Liver (tissue), 9 donors: Measurements from ENCODE around the gene ACAD9. TPM values are rescaled to one million over a fixed set of nuclear protein-coding genes. Genes with fewer than 3 reads are reported as not detected.

Experiments
- DNase-seq: peaks from one replicate; pipeline ENCODE4 v3.0.0-alpha.2; 2017; ENCODE audit warnings: low spot score
- H3K27ac ChIP-seq, 2 donors: one replicate each; pipeline ENCODE4 v1.7.0; 2013; ENCODE audit warnings: inconsistent platforms in 2 of 2, low read length in 2 of 2, control low read depth in 1 of 2, low read depth in 1 of 2, mild to moderate bottlenecking in 1 of 2
- H3K27me3 ChIP-seq, 4 donors: one replicate each; pipeline versions ENCODE4 v1.6.1 to v1.7.0; 2013; ENCODE audit warnings: low read length in 3 of 4, inconsistent platforms in 1 of 4, mild to moderate bottlenecking in 1 of 4, moderate library complexity in 1 of 4; ENCODE audit not compliant: control insufficient read depth in 4 of 4, insufficient read depth in 4 of 4
- H3K36me3 ChIP-seq, 4 donors: one replicate each; pipeline versions ENCODE4 v1.6.1 to v1.7.0; 2013; ENCODE audit warnings: low read length in 3 of 4, mild to moderate bottlenecking in 3 of 4, low read depth in 1 of 4, moderate library complexity in 1 of 4; ENCODE audit not compliant: control insufficient read depth in 4 of 4, insufficient read depth in 3 of 4
- H3K4me1 ChIP-seq, 4 donors: one replicate each; pipeline versions ENCODE4 v1.6.1 to v1.7.0; 2013; ENCODE audit warnings: low read length in 3 of 4, mild to moderate bottlenecking in 3 of 4, moderate library complexity in 1 of 4; ENCODE audit not compliant: control insufficient read depth in 4 of 4, insufficient read depth in 4 of 4
- H3K4me3 ChIP-seq, 3 donors: one replicate each; pipeline versions ENCODE4 v1.6.1 to v1.7.0; 2013; ENCODE audit warnings: low read length in 3 of 3, control low read depth in 1 of 3, low read depth in 1 of 3, mild to moderate bottlenecking in 1 of 3
- H3K9ac ChIP-seq, 2 donors: one replicate each; pipeline ENCODE4 v1.7.0; 2013; ENCODE audit warnings: low read length in 2 of 2, mild to moderate bottlenecking in 2 of 2, moderate library complexity in 2 of 2, control low read depth in 1 of 2, low read depth in 1 of 2
- H3K9me3 ChIP-seq, 4 donors: one replicate each; pipeline versions ENCODE4 v1.6.1 to v1.7.0; 2013; ENCODE audit warnings: low read length in 3 of 4; ENCODE audit not compliant: control insufficient read depth in 4 of 4
- ATF3 ChIP-seq: IDR thresholded peaks from 2 replicates; pipeline ENCODE4 v1.6.1; 2016; ENCODE audit warnings: antibody characterized with exemption
- CTCF ChIP-seq: fragments of 150-350 bp; IDR thresholded peaks from 2 replicates; pipeline ENCODE4 v1.5.1; 2017; ENCODE audit warnings: improper control_type of control experiment, low read depth, low read length; ENCODE audit not compliant: missing input control
- EGR1 ChIP-seq, 2 donors: IDR thresholded peaks; 2 replicates each; pipeline ENCODE4 v1.6.1; 2016 to 2018; ENCODE audit warnings: antibody characterized with exemption in 2 of 2, low read depth in 2 of 2
- FOXA1 ChIP-seq: IDR thresholded peaks from 2 replicates; pipeline ENCODE4 v1.6.1; 2016; ENCODE audit warnings: antibody characterized with exemption
- GABPA ChIP-seq, 2 donors: IDR thresholded peaks in 1 of 2; conservative IDR thresholded peaks in 1 of 2; 2 replicates each; pipeline ENCODE4 v1.6.1; 2016; ENCODE audit warnings: antibody characterized with exemption in 2 of 2, mild to moderate bottlenecking in 1 of 2, moderate library complexity in 1 of 2
- HNF4A ChIP-seq, 2 donors: conservative IDR thresholded peaks; 2 replicates each; pipeline ENCODE4 v1.6.1; 2016; ENCODE audit warnings: antibody characterized with exemption in 2 of 2, mild to moderate bottlenecking in 2 of 2
- HNF4G ChIP-seq: IDR thresholded peaks from 2 replicates; pipeline ENCODE4 v1.6.1; 2016; ENCODE audit warnings: antibody characterized with exemption
- JUND ChIP-seq, 2 donors: IDR thresholded peaks; 2 replicates each; pipeline ENCODE4 v1.6.1; 2016; ENCODE audit warnings: antibody characterized with exemption in 2 of 2
- MAX ChIP-seq: IDR thresholded peaks from 2 replicates; pipeline ENCODE4 v1.6.1; 2016; ENCODE audit warnings: antibody characterized with exemption
- NR2F2 ChIP-seq: IDR thresholded peaks from 2 replicates; pipeline ENCODE4 v1.6.1; 2016; ENCODE audit warnings: antibody characterized with exemption
- RAD21 ChIP-seq, 2 donors: IDR thresholded peaks; 2 replicates each; pipeline ENCODE4 v1.6.1; 2016; ENCODE audit warnings: antibody characterized with exemption in 2 of 2, mild to moderate bottlenecking in 2 of 2
- RXRA ChIP-seq, 2 donors: IDR thresholded peaks; 2 replicates each; pipeline ENCODE4 v1.6.1; 2017 to 2018; ENCODE audit warnings: antibody characterized with exemption in 2 of 2, mild to moderate bottlenecking in 1 of 2
- SP1 ChIP-seq: IDR thresholded peaks from 2 replicates; pipeline ENCODE4 v1.6.1; 2018; ENCODE audit warnings: antibody characterized with exemption, mild to moderate bottlenecking
- TAF1 ChIP-seq: conservative IDR thresholded peaks from 2 replicates; pipeline ENCODE4 v1.6.1; 2016; ENCODE audit warnings: antibody characterized with exemption, mild to moderate bottlenecking
- YY1 ChIP-seq: IDR thresholded peaks from 2 replicates; pipeline ENCODE4 v1.6.1; 2016; ENCODE audit warnings: antibody characterized with exemption, mild to moderate bottlenecking
- ZBTB33 ChIP-seq: IDR thresholded peaks from 2 replicates; pipeline ENCODE4 v1.6.1; 2016; ENCODE audit warnings: antibody characterized with exemption
- WGBS: extraction: QIAGEN DNeasy Blood & Tissue Kit; methylation state at CpG from one replicate; pipeline ENCODE4 v1.1.7; 2013; 5-methylcytosine and 5-hydroxymethylcytosine counted together
- polyA plus RNA-seq, 2 donors: library from polyadenylated mRNA; stranded (reverse) in 1 of 2; unstranded in 1 of 2; fragments of 200-250 nt in 1 of 2; fragments of >200 nt in 1 of 2; fragmentation: Nextera tagmentation in 1 of 2; extraction: Ambion mirVana in 1 of 2; gene quantifications; one replicate each; pipeline versions ENCODE4 v1.2.1 to v1.2.3, GENCODE V29; 2013 to 2015
- total RNA-seq, 2 donors: library from RNA; depleted of rRNA; stranded (reverse); fragments of >200 nt; gene quantifications; one replicate each; pipeline ENCODE4 v1.2.3, GENCODE V29; 2014
- TF ChIP-seq, protein P1 (sequence below): IDR thresholded peaks from 2 replicates; pipeline ENCODE4 v1.6.1; 2016; ENCODE audit warnings: antibody characterized with exemption, mild to moderate bottlenecking
- donor health status: healthy.
- donor health status: healthy.
- donor health status: healthy.
- donor health status: healthy.
- donor health status: healthy.

ACAD9 gene
- total and polyA plus RNA-seq, 4 donors = 18.3 to 35.8 (median 27.2) TPM

GRCh38 chr3:128851601-128852000, 27.8 kb upstream of the ACAD9 start:
- H3K9me3 ChIP-seq = peaks cover 0 to 4% (median 0%) of the 10 kb centered on the region in 4 donors
- no peaks in the 10 kb centered on the region for H3K36me3 ChIP-seq
- TF ChIP-seq RXRA (IDR thresholded peaks at IDR 0.05) (no peak), JUND (IDR thresholded peaks at IDR 0.05) (no peak), CTCF (no peak), HNF4A (conservative IDR thresholded peaks at IDR 0.05) (no peak), ZBTB33 (no peak), HNF4G (no peak), FOXA1 (no peak), EGR1 (IDR thresholded peaks at IDR 0.05; ENCODE audit: low read depth in 2 of 2) (no peak), NR2F2 (no peak), ATF3 (no peak), TAF1 (no peak), MAX (no peak), RAD21 (IDR thresholded peaks at IDR 0.05) (no peak), GABPA (IDR thresholded peaks at IDR 0.05 in 1 of 2, conservative IDR thresholded peaks at IDR 0.05 in 1 of 2) (no peak), YY1 (no peak)
- H3K4me3 ChIP-seq = no peak overlapping the region
- no peak overlapping the region for H3K9ac ChIP-seq
- H3K27me3 ChIP-seq = no peaks in the 10 kb centered on the region
- H3K4me1 ChIP-seq = no peaks in the 10 kb centered on the region
- 68% methylated on average over 4 of the region's 4 CpGs for WGBS
- DNase-seq = no peak
- no peak overlapping the region for H3K27ac ChIP-seq

GRCh38 chr3:128853826-128854225, 25.6 kb upstream of the ACAD9 start:
- no peak for DNase-seq
- Histone ChIP-seq H3K36me3 (no peaks in the 10 kb centered on the region), H3K27ac (no peak overlapping the region), H3K9ac (no peak overlapping the region), H3K4me3 (no peak overlapping the region), H3K27me3 (no peaks in the 10 kb centered on the region), H3K9me3 (peaks cover 0 to 6% (median 3%) of the 10 kb centered on the region in 4 donors), H3K4me1 (no peaks in the 10 kb centered on the region)
- TF ChIP-seq ZBTB33 (no peak), RXRA (IDR thresholded peaks at IDR 0.05) (no peak), ATF3 (no peak), SP1 (no peak), NR2F2 (no peak), RAD21 (IDR thresholded peaks at IDR 0.05) (no peak), MAX (no peak), HNF4A (conservative IDR thresholded peaks at IDR 0.05) (no peak), TAF1 (no peak), GABPA (IDR thresholded peaks at IDR 0.05 in 1 of 2, conservative IDR thresholded peaks at IDR 0.05 in 1 of 2) (no peak)
- TF ChIP-seq, protein P1, sequence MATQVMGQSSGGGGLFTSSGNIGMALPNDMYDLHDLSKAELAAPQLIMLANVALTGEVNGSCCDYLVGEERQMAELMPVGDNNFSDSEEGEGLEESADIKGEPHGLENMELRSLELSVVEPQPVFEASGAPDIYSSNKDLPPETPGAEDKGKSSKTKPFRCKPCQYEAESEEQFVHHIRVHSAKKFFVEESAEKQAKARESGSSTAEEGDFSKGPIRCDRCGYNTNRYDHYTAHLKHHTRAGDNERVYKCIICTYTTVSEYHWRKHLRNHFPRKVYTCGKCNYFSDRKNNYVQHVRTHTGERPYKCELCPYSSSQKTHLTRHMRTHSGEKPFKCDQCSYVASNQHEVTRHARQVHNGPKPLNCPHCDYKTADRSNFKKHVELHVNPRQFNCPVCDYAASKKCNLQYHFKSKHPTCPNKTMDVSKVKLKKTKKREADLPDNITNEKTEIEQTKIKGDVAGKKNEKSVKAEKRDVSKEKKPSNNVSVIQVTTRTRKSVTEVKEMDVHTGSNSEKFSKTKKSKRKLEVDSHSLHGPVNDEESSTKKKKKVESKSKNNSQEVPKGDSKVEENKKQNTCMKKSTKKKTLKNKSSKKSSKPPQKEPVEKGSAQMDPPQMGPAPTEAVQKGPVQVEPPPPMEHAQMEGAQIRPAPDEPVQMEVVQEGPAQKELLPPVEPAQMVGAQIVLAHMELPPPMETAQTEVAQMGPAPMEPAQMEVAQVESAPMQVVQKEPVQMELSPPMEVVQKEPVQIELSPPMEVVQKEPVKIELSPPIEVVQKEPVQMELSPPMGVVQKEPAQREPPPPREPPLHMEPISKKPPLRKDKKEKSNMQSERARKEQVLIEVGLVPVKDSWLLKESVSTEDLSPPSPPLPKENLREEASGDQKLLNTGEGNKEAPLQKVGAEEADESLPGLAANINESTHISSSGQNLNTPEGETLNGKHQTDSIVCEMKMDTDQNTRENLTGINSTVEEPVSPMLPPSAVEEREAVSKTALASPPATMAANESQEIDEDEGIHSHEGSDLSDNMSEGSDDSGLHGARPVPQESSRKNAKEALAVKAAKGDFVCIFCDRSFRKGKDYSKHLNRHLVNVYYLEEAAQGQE = no peak
- 96% methylated on average over 5 of the region's 5 CpGs for WGBS
